GM19395 (cell line): ENCODE data around the gene ANXA11.

Experiments used
- ATAC-seq: cut with Tn5 transposase; IDR thresholded peaks from one replicate; pipeline ENCODE4 v1.9.1; 2021; ENCODE audit warnings: mild to moderate bottlenecking, moderate library complexity; ENCODE audit not compliant: unreplicated experiment

Gene ANXA11

GRCh38 chr10:80167471-80168161, 37.7 kb downstream of the ANXA11 start:
- ATAC-seq = no peak

GRCh38 chr10:80166581-80167470, 38.5 kb downstream of the ANXA11 start:
- ATAC-seq = no peak

GRCh38 chr10:80165173-80165572, 40.2 kb downstream of the ANXA11 start:
- ATAC-seq = no peak

GRCh38 chr10:80164596-80164995, 40.7 kb downstream of the ANXA11 start:
- no peak for ATAC-seq

GRCh38 chr10:80163741-80164341, 41.5 kb downstream of the ANXA11 start:
- ATAC-seq = no peak

- no peak for ATAC-seq
Measured at GRCh38 chr10:80161321-80162083, 43.8 kb downstream of the ANXA11 start.

GRCh38 chr10:80160361-80161320, 44.7 kb downstream of the ANXA11 start:
- ATAC-seq = no peak

- no peak for ATAC-seq
Measured at GRCh38 chr10:80159166-80159873, 46.0 kb downstream of the ANXA11 start.

- no peak for ATAC-seq
Measured at GRCh38 chr10:80158598-80159127, 46.7 kb downstream of the ANXA11 start.

GRCh38 chr10:80158126-80158525, 47.2 kb downstream of the ANXA11 start:
- ATAC-seq = no peak

- no peak for ATAC-seq
Measured at GRCh38 chr10:80157561-80157960, 47.8 kb downstream of the ANXA11 start.

- ATAC-seq = no peak
Measured at GRCh38 chr10:80156216-80156615, 49.1 kb downstream of the ANXA11 start.

GRCh38 chr10:80155696-80156215, 49.6 kb downstream of the ANXA11 start:
- ATAC-seq = no peak

- ATAC-seq = no peak
Measured at GRCh38 chr10:80154978-80155695, 50.2 kb downstream of the ANXA11 start.

GRCh38 chr10:80154626-80154977, 50.7 kb downstream of the ANXA11 start:
- no peak for ATAC-seq

- ATAC-seq = no peak
Measured at GRCh38 chr10:80153460-80153859, 51.9 kb downstream of the ANXA11 start.

GRCh38 chr10:80152820-80153219, 52.5 kb downstream of the ANXA11 start:
- no peak for ATAC-seq

GRCh38 chr10:80150172-80150571, 55.2 kb downstream of the ANXA11 start:
- ATAC-seq = no peak
